SU-DHL-6 (cell line): ENCODE measurements around the gene DMXL1.
"Not testable (repeated sequence)": the region's sequence is repeated elsewhere in the genome, so short reads cannot be mapped to it uniquely, and the experiment has no call there.

Experiments
- CTCF ChIP-seq: fragments of 200-600 bp; sonication (generic); IDR thresholded peaks from one replicate; pipeline ENCODE4 v1.5.1; 2017; ENCODE audit warnings: antibody characterized with exemption, mild to moderate bottlenecking, low read length, moderate library complexity; ENCODE audit not compliant: insufficient read depth, poor library complexity, severe bottlenecking
- EZH2phosphoT487 ChIP-seq: fragments of 200-600 bp; sonication (generic), shearing (Covaris generic); conservative IDR thresholded peaks from 2 replicates; pipeline ENCODE4 v1.6.1; 2018; ENCODE audit warnings: mild to moderate bottlenecking, antibody characterized with exemption, low read length, moderate library complexity, mixed read lengths

- TF ChIP-seq EZH2phosphoT487, CTCF: not testable (repeated sequence)
Measured at GRCh38 chr5:119075269-119075668, 4.4 kb downstream of the DMXL1 start.
